Umbilical cord (tissue), 2 donors: ENCODE results near the gene CIBAR2. TPM values are rescaled to one million over a fixed set of nuclear protein-coding genes. Genes with fewer than 3 reads are reported as not detected.

Experiments
- DNase-seq: peaks from one replicate; pipeline ENCODE4 v3.0.0-alpha.2; 2015; ENCODE audit warnings: low spot score
- total RNA-seq: library from RNA; depleted of rRNA; stranded (reverse); fragments of >200 nt; gene quantifications from one replicate; pipeline ENCODE4 v1.2.3, GENCODE V29; 2014; ENCODE audit warnings: low replicate concordance; ENCODE audit not compliant: insufficient read depth

The CIBAR2 gene
- total RNA-seq, 1 donor from 2014 or later, result not detected

- DNase-seq, result peak; percentile 31
Measured at GRCh38 chr16:85144026-85144915, 32.0 kb upstream of the CIBAR2 start.

GRCh38 chr16:85142771-85143211 is 30.5 kb upstream of the CIBAR2 start:
- DNase-seq, result no peak

GRCh38 chr16:85142129-85142513 is 29.8 kb upstream of the CIBAR2 start:
- DNase-seq, result no peak

- peak; percentile 59 for DNase-seq
Measured at GRCh38 chr16:85141491-85142128, 29.3 kb upstream of the CIBAR2 start.

- no peak for DNase-seq
Measured at GRCh38 chr16:85140455-85141012, 28.3 kb upstream of the CIBAR2 start.

GRCh38 chr16:85139881-85140339 is 27.6 kb upstream of the CIBAR2 start:
- DNase-seq, result no peak

- DNase-seq, result no peak
Measured at GRCh38 chr16:85138825-85139627, 26.8 kb upstream of the CIBAR2 start.

- DNase-seq, result no peak
Measured at GRCh38 chr16:85138073-85138824, 26.0 kb upstream of the CIBAR2 start.

GRCh38 chr16:85137323-85138072 is 25.2 kb upstream of the CIBAR2 start:
- peak; percentile 98 for DNase-seq

- DNase-seq, result peak; percentile 52
Measured at GRCh38 chr16:85136702-85137322, 24.5 kb upstream of the CIBAR2 start.

- DNase-seq, result no peak
Measured at GRCh38 chr16:85136213-85136701, 24.0 kb upstream of the CIBAR2 start.

GRCh38 chr16:85134789-85135142 is 22.5 kb upstream of the CIBAR2 start:
- no peak for DNase-seq

GRCh38 chr16:85134076-85134788 is 22.0 kb upstream of the CIBAR2 start:
- no peak for DNase-seq

GRCh38 chr16:85133290-85133599 is 21.0 kb upstream of the CIBAR2 start:
- DNase-seq, result no peak

- no peak for DNase-seq
Measured at GRCh38 chr16:85132456-85133289, 20.4 kb upstream of the CIBAR2 start.

GRCh38 chr16:85130705-85131028 is 18.4 kb upstream of the CIBAR2 start:
- no peak for DNase-seq

GRCh38 chr16:85129876-85130704 is 17.8 kb upstream of the CIBAR2 start:
- DNase-seq, result no peak
